HG03060 (cell line): ENCODE measurements around the gene NHERF2.
A peak's percentile ranks its signal among the peaks of the same experiment; 100 is the strongest.

Experiments
- ATAC-seq: cut with Tn5 transposase; IDR thresholded peaks from one replicate; pipeline ENCODE4 v1.9.1; 2021; ENCODE audit warnings: low read depth, moderate number of reproducible peaks; ENCODE audit not compliant: unreplicated experiment

Gene NHERF2

DNA sequence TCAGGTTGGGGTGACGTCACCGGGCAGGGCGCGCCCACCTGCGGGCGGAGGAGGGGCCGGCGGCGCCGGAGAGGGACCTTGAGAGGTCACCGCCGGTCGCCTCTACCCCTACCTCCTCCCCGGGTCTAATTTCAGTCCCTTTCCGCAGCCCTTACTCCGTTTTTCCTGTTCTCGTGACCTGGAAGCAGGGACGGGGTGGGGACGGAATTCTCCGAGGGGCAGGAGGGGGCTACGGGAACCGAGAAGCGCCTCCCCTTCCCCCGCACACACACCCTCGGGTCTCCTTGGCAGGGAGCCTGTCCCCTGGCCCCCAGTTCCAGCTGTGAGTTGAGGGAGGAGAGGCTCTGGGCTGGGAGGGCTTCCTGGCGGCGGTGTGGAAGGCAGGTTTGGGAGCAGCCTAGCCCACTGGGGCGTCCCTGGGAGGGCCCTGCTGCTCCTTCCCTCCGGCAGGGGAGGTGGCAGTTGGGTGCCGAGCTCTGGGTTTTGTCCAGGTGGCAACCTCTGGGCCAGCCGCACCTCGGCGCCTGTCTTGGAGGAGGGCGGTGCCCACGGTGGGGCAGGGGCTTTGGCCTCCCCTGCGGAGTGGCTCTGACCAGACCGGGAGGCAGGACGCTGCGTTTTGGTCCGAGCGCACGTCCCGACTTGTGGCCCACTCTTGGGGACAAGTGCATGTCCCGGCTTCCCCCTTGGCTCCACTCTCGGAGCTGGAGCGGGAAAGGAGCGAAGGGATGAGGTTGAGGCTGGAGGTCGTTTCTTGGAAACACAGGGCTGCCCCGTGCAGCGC, 36.2 kb upstream of the NHERF2 start:
- ATAC-seq = no peak

DNA sequence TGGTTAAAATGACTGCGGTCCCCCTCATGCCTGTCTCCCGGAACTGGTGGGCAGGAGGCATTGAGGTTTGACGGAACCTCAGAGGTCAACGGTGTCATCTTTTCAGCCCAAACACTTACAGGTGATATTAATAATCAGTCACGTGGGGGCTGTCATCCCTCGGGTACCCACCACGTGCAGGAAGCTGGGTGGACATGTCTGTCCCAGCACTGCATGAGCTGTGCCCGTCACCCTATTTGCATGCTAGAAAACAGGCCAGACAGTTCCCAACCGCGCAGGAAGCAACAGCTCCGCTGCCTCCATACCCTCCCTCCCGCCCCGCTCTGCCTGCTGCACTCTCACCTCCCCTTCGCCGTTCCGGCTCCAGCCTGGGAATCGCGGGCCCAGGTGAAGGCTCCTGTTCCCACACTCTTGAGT, 35.6 kb upstream of the NHERF2 start:
- ATAC-seq = peak; percentile 44

DNA sequence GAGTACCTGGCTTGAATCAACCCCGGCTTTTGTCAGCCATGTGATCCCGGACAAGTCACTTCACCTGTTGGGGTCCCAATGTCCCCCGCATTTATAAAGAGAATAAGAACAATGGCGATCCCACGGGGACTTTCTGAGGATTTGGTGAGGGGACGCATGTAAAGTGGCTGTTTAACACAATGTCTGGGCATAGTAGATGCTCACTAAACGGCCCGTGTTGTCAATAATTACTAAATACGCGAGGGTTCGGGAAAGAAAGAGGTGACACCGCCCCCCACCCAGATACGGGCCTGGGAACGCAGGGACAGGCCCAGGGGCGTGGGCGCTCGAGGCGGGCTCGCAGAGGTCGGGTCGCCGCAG, 35.1 kb upstream of the NHERF2 start:
- no peak for ATAC-seq

DNA sequence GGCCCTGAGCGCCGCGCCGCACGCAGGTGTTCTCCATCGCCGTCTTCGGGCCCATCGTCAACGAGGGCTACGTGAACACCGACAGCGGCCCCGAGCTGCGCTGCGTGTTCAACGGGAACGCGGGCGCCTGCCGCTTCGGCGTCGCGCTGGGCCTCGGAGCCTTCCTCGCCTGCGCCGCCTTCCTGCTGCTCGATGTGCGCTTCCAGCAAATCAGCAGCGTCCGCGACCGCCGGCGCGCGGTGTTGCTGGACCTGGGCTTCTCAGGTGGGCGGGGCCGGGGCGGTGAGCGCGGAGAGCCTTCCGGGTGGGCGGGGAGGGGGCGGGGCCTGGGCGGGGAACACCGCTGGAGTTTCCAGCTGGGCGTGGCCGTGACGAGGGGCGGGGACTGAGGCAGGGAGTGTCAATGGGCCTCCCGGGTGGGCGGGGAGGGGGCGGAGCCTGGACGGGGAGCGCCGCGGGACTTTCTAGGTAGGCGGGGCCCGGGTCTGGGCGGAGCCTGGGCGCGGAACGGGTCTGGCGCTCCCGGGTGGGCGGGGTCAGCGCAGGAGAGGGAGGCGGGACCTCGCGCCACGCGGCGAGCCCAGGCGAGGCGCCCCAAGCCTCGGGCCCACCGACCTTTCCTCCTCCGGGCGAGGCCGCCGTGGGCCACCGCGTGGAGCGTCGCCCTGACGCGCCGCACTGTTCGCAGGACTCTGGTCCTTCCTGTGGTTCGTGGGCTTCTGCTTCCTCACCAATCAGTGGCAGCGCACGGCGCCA, 34.6 kb upstream of the NHERF2 start:
- ATAC-seq = no peak

DNA sequence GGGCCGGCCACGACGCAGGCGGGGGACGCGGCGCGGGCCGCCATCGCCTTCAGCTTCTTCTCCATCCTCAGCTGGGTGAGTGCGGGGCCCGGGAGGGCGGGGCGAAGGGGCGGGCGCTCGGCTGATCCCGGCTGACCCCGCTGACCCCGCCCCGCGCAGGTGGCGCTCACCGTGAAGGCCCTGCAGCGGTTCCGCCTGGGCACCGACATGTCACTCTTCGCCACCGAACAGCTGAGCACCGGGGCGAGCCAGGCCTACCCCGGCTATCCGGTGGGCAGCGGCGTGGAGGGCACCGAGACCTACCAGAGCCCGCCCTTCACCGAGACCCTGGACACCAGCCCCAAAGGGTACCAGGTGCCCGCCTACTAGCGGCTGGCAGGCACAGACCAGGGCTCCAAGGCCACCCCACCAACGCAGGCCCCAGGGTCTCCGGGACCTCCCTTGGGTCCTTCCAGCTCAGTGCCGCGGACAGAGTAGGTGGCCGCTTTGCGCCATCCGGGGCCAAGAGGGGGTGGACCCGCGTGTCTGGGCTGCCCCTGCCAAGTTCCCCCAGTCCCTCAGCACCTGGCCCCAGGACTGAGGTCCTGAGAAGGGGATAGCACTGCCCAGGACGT, 33.9 kb upstream of the NHERF2 start:
- no peak for ATAC-seq

DNA sequence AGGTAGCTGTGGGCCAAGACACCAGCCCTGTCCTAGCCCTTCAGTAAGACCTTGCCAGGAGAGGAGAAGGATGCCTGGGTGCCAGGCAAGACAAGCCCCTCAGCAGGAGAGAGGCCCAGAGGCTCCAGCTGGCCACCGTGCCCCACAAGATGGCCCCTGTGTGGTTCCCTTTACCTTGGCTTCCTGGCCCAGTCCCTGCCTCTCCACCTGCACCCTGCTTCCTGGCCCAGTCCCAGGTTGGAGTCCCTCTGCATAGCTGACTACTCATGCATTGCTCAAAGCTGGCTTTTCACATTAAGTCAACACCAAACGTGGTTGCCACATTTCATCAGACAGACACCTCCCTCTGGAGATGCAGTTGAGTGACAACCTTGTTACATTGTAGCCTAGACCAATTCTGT, 33.0 kb upstream of the NHERF2 start:
- no peak for ATAC-seq

DNA sequence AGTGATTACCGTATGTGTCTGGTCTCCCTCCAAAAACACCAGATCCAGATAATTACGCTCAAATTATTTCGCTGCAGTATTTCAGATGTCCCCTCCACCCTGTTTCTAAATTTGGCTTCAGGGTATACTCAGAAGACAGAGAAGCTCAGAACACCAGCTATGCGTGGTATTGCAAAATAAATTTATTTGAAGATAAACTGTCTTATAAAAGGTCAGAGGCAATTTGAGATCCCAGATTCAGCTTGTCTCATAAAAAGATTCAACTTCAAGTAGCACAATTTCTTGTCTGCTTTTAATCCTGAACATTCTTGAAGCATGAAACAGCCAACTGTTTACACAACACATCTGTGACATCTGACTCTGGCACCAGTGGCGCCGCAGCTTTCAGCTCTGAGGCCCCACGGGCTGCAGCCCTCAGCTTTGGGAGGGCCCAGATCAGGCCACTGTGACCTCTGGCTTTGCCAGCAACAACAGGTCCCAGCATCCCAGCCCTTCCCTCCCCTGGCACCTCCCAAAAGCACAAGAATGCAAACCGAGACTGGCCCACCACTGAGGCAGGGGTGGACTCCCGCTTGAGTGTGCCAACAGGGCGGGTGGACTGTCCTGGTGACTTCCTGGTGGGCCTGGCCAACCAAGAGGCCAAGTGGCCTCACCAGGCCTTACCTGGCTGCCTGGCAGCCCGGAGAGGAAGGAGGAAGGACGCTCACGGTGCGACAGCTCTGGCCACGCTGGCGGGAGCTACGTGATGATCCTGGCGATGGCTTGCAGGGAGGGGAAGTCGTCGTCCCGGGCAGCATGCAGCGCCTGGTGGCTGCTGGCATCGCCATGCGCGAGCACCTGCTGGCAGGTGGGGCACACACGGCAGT, 29.0 kb upstream of the NHERF2 start:
- no peak for ATAC-seq

DNA sequence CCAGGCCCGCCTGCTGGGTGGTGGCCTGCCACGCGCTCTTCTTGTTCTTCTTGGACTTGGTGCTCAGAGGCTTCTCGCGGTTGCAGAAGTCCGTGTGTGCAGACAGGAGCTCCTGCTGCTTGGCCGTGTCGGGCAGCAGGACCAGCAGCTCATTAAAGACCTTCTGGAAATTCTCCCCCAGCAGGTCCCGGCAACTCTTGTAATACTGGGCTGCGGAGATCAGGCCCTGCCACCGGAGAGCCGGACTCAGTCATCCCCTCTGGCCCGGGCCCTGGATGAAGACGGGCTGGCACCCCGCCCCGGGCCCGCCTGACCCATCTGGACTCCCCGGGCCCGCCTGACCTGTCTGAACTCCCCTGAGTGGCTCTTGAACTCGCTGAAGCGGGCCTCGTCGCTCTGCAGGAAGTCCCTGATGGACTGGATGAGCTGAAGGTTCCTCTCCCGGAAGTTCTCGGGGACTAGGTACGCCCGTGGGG, 28.3 kb upstream of the NHERF2 start:
- no peak for ATAC-seq

DNA sequence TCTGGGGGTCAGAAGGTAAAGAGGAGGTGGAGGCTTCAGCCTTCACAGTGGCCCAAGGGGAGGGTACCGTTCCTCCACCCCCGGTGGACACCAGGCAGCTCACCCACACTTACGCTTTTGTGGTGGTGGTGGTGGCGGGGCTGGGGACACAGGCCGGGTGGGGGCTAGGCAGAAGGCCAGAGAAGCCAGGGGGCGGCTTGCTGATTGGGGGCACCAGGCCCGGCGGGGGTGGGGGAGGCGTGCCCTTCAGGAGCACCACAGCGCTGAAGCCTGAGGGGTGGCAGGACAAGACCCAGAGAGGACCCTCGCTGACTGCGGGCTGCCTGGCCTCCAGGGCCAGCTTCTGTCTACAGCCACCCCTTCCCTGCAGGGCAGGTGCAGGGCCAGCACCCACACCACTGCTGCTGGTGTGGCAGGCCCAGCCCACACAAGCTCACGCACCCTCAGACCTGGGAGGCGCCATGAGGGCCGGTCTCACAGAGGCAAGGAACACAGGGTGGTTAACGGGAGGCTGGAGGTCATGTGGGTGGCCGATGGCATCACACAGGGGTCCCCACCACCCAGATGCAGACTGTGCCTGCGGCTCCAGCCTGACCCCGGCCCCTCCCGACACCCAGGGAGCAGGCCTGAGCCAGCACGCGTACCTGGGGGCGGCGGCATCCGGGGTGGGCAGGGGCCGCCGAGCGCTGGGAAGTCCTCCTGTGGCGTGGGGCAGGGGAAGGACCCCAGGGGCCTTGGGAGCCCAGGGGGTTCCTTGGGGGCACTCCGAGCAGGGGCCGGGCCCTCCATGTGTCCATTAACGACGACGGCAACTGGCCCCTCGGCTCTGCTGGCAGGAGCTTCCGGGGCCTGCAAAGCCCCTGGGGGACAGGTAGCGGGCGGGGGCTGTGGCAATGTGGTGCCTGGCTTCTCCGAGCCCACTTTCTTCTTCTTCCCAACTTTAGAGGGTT, 27.6 kb upstream of the NHERF2 start:
- no peak for ATAC-seq

DNA sequence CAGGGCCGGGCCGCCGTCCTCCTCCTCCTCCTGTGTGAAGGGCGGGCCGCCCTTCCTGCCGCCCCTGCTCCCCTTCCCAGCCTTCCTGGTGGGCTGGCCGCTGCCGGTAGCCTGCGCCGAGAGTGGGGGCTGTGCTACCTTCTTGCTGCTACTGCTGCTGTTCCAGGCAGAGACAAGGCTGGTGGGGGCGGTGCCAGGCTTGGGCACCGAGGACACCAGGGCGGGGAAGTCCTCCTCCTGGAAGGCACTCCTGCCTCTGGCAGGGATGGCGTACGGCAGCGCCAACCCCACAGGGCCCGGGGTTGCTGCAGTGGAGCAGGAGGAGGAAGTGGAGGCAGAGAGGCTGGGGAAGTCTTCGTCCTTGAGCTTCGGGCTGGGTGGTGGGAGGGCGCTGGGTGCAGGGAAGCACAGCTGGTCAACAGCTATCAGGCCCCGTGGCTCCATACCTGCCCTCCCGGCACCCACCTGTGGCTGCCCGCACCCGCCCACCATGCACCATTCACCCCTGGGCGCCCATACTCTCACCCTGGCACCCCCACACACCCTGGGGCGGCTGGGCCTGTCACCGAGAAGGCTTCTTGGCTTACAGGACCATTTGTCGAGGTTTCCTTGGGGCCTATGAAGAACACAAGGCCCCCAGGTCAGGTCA, 26.7 kb upstream of the NHERF2 start:
- no peak for ATAC-seq

DNA sequence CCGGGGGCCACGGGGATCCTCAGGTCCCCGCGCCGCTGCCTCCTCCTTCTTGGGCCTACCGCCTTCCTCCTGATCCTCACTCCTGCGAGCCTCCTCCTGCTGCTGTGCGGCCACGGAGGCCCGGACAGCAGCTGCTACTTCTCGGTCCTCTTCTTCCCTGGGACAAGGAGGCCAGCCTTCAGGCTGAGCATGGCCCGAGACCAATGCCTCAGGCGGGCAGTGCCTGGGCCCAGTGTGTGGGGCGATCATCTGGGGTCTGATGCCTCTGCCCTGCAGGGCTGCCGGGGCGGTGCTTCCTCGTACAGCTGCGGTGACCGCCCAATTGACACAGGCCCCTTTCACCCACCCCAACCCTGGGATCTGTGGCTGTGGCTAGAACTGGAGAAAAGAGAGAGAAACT, 25.7 kb upstream of the NHERF2 start:
- no peak for ATAC-seq

DNA sequence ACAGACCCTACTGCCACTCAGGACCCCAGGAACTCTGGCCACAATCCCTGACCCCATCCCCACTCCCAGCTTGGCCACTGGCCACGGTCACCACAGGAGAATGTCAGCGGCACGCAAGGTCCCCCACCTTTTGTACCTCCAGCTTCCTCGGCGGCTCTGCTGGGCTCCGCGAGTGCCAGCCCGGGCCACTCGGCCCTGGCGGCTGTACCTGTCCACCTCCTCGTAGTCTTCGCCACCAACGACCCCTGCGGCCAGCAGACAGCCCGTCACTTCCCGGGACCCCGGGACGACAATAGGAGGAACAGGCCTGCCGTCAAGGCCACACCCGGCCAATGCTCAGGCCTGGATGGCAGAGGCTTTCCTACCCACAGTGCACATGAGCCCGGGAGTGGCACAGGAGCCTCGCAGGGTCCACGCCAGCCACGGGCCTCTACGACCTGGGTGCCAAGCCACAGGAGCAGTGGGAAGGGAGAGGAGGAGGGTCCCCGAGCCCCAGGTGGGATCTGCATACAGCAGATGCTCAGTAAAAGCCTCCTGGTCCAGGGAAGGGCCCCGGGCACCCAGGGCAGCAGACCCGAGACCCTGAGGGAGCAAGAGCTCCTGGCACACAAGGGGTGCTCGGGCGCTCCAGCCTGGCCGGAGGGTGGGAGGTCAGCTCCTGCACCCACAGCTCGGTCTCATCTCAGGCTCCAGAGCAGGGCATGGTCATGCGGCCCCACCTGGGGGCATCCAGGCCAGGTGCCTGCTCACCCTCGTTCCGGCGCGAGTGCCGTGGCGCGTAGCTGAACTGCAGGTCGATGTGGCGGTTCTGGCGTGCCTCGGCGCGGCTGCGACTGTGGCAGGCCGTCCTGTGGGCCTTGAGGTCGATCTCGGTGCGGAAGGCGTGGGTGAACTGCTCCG, 25.0 kb upstream of the NHERF2 start:
- no peak for ATAC-seq

DNA sequence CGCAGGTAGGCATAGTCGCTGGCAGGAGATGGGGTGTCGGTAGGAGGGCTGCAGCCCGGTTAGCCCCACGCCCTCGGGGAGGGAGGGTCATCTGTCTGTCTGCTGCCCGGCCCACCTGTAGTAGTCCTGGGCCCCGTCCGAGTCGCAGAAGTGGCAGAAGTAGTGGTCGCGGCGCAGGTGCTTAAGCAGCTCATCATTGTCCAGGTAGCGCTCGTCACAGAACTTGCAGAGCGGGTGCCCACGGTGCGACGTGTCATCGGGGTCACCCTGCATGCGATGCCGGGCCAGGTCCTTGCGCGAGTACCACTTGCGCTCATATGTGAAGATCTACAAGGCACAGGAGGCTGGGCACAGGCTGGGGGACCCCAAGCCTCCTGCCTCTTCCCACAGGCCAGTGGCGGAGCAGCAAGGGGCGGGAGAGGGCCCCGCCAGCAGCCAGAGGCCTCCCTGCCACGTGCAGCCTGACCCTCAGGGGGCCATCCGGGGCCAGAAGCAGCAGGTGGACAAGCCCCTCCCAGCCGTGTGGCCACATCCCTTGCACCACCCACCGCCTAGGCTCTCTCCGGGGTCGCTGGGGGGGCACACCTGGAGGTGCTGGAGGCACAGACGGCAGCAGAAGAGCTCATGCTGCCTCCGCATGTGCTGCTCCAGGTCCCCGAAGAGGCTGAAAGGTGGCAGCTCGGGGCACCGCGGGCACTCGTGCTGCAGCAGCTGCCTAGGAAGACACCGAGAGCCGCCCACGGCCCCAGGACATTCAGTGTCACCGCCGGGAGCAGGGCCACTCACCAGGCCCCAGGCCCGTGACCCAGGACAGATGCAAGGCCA, 24.1 kb upstream of the NHERF2 start:
- no peak for ATAC-seq

DNA sequence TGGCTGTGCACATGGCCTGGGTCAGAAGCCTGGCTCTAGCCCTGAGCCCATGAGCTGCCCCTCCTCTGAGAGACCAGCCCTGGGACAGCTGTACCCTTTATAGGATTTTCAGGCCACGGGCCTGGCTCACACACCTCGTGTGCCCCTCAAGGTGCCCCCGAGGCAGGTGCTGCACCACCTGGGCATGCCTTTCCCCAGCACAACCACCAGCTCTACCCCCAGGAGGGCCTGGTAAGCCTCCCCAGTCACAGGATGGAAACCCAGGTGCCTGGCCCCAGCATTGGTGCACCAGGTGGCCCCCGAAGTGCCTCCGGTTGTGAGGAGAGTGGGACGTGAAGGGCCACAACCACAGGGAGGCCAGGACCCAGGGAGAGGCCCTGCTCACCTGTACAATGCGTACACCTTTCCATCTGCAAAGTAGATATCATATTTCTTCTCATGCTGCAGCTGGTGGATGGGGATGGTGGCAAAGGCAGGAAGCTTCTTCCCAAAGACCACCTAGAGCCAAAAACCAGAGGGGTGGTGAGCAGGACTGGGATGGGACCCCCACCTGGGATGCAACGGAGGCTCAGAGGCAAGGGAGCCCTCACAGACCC, 23.4 kb upstream of the NHERF2 start:
- no peak for ATAC-seq

DNA sequence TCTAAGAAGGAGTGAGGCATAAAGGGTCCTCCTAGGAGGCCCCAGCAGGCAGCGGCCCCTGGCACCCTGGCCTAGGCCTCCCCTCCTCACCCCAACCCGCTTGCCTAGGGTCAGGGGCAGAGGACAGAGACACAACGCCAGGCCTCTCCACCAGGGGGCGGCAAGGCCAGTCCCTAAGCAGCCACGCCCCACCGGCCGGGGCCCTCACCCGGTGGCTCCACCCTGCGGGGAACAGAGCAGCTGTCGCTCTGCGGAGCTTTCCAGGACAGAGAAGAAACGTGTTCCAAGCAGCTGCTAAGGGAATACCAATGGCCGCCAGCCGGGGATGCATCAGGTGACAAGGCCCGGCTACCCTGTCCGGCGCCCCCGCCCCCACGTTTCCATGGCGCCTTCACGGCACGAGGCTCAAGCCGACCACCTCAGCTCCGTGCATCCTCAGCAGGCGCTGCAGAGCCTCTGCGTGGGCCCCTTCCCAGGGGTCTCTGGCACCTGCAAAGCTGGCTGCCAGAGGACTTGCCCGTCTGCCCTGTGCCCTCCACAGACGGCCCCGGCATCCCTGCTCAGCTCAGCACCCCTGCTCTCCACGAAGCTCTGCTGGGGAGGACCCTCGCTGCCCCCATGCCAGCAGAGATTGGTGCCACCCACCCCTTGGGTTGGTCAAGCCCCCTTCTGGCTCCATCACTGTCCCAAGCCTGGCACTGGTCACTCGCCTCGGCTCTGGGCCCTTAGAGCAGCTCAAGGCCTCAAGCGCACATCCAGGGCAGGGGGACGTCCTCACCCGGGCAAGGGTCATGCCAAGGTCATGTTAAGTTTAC, 22.7 kb upstream of the NHERF2 start:
- no peak for ATAC-seq
